Gastroesophageal sphincter (tissue), 4 donors: ENCODE results near the gene G6PD. TPM values are rescaled to one million over a fixed set of nuclear protein-coding genes. Genes with fewer than 3 reads are reported as not detected.
"Not testable (repeated sequence)": the region's sequence is repeated elsewhere in the genome, so short reads cannot be mapped to it uniquely, and the experiment has no call there.

Experiments
- ATAC-seq: fragments of 150-250 bp; one replicate; pipeline ENCODE4 v1.9.1; 2016; ENCODE audit warnings: mild to moderate bottlenecking, moderate library complexity
- H3K27ac ChIP-seq, 4 donors: fragments of 200-600 bp; sonication (generic) in 3 of 4; 1 replicate in 3 of 4; 2 replicates in 1 of 4; pipeline ENCODE4 v1.5.1; 2016 to 2019
- H3K27me3 ChIP-seq: fragments of 200-600 bp; sonication (generic); one replicate; pipeline ENCODE4 v1.5.1; 2019
- H3K36me3 ChIP-seq, 2 donors: fragments of 200-600 bp; sonication (generic); one replicate each; pipeline ENCODE4 v1.5.1; 2019; ENCODE audit warnings: control low read depth in 1 of 2
- H3K4me1 ChIP-seq, 3 donors: fragments of 200-600 bp; sonication (generic); 1 replicate in 2 of 3; 2 replicates in 1 of 3; pipeline ENCODE4 v1.5.1; 2016 to 2019; ENCODE audit warnings: control low read depth in 2 of 3
- H3K4me3 ChIP-seq, 2 donors: fragments of 200-600 bp; sonication (generic); one replicate each; pipeline ENCODE4 v1.5.1; 2019; ENCODE audit warnings: mild to moderate bottlenecking in 1 of 2, moderate library complexity in 1 of 2
- H3K9me3 ChIP-seq, 3 donors: fragments of 200-600 bp; sonication (generic); one replicate each; pipeline ENCODE4 v1.5.1; 2017 to 2019; ENCODE audit warnings: control low read depth in 2 of 3
- CTCF ChIP-seq, 4 experiments: fragments of 200-600 bp in 2 of 4; fragments of 450-650 bp in 2 of 4; sonication (generic) in 1 of 4; IDR thresholded peaks; one replicate each; pipeline ENCODE4 v1.5.1; 2017 to 2019; ENCODE audit warnings: antibody characterized with exemption in 4 of 4, mild to moderate bottlenecking in 2 of 4, moderate library complexity in 2 of 4
- EP300 ChIP-seq: sonication (generic); formaldehyde crosslinking; IDR thresholded peaks from one replicate; pipeline ENCODE4 v1.6.1; 2017; ENCODE audit warnings: antibody characterized with exemption, mild to moderate bottlenecking
- POLR2A ChIP-seq, 2 donors: fragments of 450-650 bp; IDR thresholded peaks; one replicate each; pipeline ENCODE4 v1.6.1; 2017; ENCODE audit warnings: antibody characterized with exemption in 2 of 2, mild to moderate bottlenecking in 2 of 2, moderate library complexity in 1 of 2
- POLR2AphosphoS5 ChIP-seq: sonication (generic); formaldehyde crosslinking; IDR thresholded peaks from one replicate; pipeline ENCODE4 v1.6.1; 2017; ENCODE audit warnings: antibody characterized with exemption
- WGBS, 2 donors: methylation state at CpG; one replicate each; pipeline ENCODE4 v1.1.5; 2018; ENCODE audit warnings: low coverage in 1 of 2; 5-methylcytosine and 5-hydroxymethylcytosine counted together
- total RNA-seq, 4 donors: library from RNA; depleted of rRNA; stranded (reverse); fragments of >200 nt; gene quantifications; one replicate each; pipeline ENCODE4 v1.1.0, GENCODE V29; 2016

Gene G6PD
- 10 to 100 TPM; 15.9 to 26.0 (median 22.1) TPM for total RNA-seq

- H3K4me1 ChIP-seq: peaks cover 0 to 49% (median 3%) of the 10 kb centered on the region in 3 donors
Measured at GRCh38 chrX:154546354-154547244, at the start of gene G6PD. G6PD (minus strand) TSS chrX:154546846; CDS start chrX:154546155, 691 bp downstream.

GRCh38 chrX:154595559-154596249 lies 49.1 kb upstream of the G6PD start:
- Histone ChIP-seq H3K4me1 (no peaks in the 10 kb centered on the region), H3K9me3 (no peaks in the 10 kb centered on the region), H3K27me3 (no peaks in the 10 kb centered on the region), H3K4me3 (no peak overlapping the region), H3K27ac (no peak overlapping the region), H3K36me3 (no peaks in the 10 kb centered on the region)
- WGBS, 2 donors: 67% methylated on average over 2 of the region's 2 CpGs; no CpG with 5 or more reads in 1 of the 2 donors
- no peak for TF ChIP-seq EP300
- TF ChIP-seq POLR2A (IDR thresholded peaks at IDR 0.05): no peak
- TF ChIP-seq CTCF (IDR thresholded peaks at IDR 0.05): no peak
- no peak for TF ChIP-seq POLR2AphosphoS5
- no peak for ATAC-seq

More at GRCh38 chrX:154546354-154547244, at the start of gene G6PD:
- peak within 1 kb of the TSS; percentile 69 to 70 for H3K4me3 ChIP-seq
- WGBS, 2 donors: 44% methylated on average over 5 of the region's 92 CpGs; no CpG with 5 or more reads in 1 of the 2 donors
- no peaks in the 10 kb centered on the region for H3K27me3 ChIP-seq
- peak; percentile 79 for ATAC-seq
- no peaks in the 10 kb centered on the region for H3K36me3 ChIP-seq
- peak in 3 of 4 experiments; percentile 20 to 35 (median 30) for TF ChIP-seq CTCF (IDR thresholded peaks at IDR 0.05)
- TF ChIP-seq POLR2AphosphoS5: no peak
- TF ChIP-seq EP300: no peak
- TF ChIP-seq POLR2A (IDR thresholded peaks at IDR 0.05): peak in 1 of 2 donors; percentile 22
- H3K27ac ChIP-seq: peak within 1 kb of the TSS; percentile 76 to 90 (median 88)
- no peaks in the 10 kb centered on the region for H3K9me3 ChIP-seq

DNA sequence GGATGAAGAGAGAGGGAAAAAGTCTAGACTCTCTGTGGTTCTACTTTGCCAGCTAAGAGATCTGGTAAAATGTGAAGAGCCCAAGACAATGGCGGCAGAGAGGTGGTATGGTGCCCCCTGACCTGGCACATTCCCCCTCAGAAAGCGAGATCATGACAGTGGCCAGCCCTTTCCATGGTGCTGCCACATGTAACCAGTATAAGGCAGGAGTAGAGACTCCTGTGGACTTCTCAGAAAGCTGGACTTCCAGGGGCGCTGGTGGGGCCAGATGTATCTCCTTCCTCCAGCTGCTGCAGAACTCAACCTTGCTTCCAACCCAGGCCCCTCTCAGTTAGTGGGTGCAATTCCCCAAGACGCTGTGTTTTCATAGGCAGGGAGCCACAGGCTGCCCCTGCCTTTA lies 47.8 kb upstream of the G6PD start:
- Histone ChIP-seq H3K9me3 (no peaks in the 10 kb centered on the region), H3K27me3 (no peaks in the 10 kb centered on the region), H3K36me3 (no peaks in the 10 kb centered on the region), H3K27ac (no peak overlapping the region), H3K4me1 (no peaks in the 10 kb centered on the region), H3K4me3 (no peak overlapping the region)
- WGBS, 2 donors: 50 to 100% methylated on average over 1 of the region's 4 CpGs
- no peak for ATAC-seq
- TF ChIP-seq POLR2A (IDR thresholded peaks at IDR 0.05) (no peak), POLR2AphosphoS5 (no peak), CTCF (IDR thresholded peaks at IDR 0.05) (no peak), EP300 (no peak)

DNA sequence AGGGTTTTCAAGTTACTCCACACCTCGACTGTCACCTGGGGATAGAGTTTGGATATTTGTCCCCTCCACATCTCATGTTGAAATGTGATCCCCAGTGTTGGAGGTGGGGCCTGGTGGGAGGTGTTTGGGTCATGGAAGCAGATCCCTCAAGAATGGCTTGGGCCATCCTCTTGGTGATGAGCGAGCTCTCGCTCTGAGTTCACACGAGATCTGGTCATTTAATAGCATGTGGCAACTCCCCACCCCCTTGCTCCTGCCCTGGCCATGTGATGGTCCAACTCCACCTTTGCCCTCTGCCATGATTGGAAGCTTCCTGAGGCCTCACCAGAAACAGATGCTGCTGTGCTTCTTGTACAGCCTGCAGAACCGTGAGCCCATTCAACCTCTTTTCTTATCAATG lies 46.6 kb upstream of the G6PD start:
- H3K4me3 ChIP-seq: no peak overlapping the region
- no peaks in the 10 kb centered on the region for H3K9me3 ChIP-seq
- 97% methylated on average over 5 of the region's 5 CpGs; no CpG with 5 or more reads in 1 of the 2 donors for WGBS, 2 donors

GRCh38 chrX:154592505-154592904 lies 45.9 kb upstream of the G6PD start:
- Histone ChIP-seq H3K27me3 (no peaks in the 10 kb centered on the region), H3K9me3 (no peaks in the 10 kb centered on the region), H3K27ac (no peak overlapping the region), H3K36me3 (no peaks in the 10 kb centered on the region), H3K4me3 (no peak overlapping the region), H3K4me1 (no peaks in the 10 kb centered on the region)
- WGBS, 2 donors: 71% methylated on average over 4 of the region's 5 CpGs; no CpG with 5 or more reads in 1 of the 2 donors
- TF ChIP-seq POLR2A (IDR thresholded peaks at IDR 0.05) (no peak), EP300 (no peak), POLR2AphosphoS5 (no peak)
- no peak for ATAC-seq

More for the DNA sequence above, 46.6 kb upstream of the G6PD start:
- TF ChIP-seq EP300 (no peak), POLR2AphosphoS5 (no peak), POLR2A (IDR thresholded peaks at IDR 0.05) (no peak)
- Histone ChIP-seq H3K27ac (no peak overlapping the region), H3K4me1 (no peaks in the 10 kb centered on the region), H3K27me3 (no peaks in the 10 kb centered on the region), H3K36me3 (no peaks in the 10 kb centered on the region)
- ATAC-seq: no peak

GRCh38 chrX:154590415-154590814 lies 43.8 kb upstream of the G6PD start:
- no CpG with 5 or more reads among the region's 13 CpGs for WGBS, 2 donors
- not testable (repeated sequence) for H3K9me3 ChIP-seq, H3K27ac ChIP-seq, ATAC-seq, H3K36me3 ChIP-seq, H3K27me3 ChIP-seq, H3K4me3 ChIP-seq, H3K4me1 ChIP-seq

DNA sequence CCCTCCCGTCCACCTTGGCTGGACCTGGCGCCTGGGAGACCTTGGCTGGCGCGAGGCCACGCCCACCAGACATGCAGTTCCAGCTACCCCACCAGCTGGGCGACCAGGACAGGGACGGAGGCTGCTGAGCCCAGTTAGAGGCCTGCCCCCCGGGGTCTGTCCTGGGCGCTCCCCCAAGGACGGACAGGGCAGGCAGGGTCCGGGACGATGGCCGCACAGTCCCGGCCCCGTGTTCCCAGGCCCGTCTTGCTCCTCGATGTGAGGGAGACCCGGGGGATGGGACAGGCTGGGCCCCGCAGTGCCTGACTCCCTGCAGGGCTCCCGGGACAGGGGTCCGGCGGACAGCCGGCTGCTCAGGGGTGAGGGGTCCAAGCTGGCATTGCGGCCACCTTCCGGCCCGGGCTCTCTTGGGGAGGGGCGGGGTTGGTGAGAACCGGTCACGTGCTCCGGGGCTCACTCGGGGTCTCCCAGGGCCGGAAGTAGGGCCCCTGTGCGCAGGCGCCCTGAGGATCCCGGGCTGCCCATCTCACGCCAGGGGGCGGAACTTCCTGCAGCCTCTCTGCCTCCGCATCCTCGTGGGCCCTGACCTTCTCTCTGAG lies 38.0 kb upstream of the G6PD start, which contains the start of gene CTAG1A:
CTAG1A (plus strand) TSS at position 549 of the 599 bp plus-strand sequence. CDS start 74 bp downstream, outside the sequence.
- WGBS, 2 donors: no CpG with 5 or more reads among the region's 39 CpGs
- not testable (repeated sequence) for H3K36me3 ChIP-seq, H3K9me3 ChIP-seq, H3K27me3 ChIP-seq, H3K4me1 ChIP-seq, H3K27ac ChIP-seq, H3K4me3 ChIP-seq
- peak; percentile 17 for ATAC-seq

DNA sequence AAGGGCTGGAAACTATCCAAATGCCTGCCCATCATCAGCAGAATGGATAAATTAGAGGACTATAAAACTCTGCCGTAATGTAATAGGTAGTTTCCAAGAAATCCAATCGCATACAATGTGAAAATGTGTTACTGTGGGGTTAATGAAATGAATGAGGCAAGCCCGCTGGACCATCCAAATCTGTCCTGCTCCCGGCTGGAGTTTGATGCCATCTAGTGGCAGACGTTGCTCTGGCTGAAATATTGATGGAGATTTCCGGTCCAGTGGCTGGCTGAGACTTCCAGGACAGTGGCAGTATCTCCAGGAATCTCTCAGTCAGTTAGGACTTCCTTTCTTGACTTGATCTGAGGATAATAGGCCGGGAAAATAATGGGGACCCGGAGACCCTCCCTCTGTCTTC lies 36.3 kb upstream of the G6PD start:
- WGBS, 2 donors: no CpG with 5 or more reads among the region's 8 CpGs
- ATAC-seq: peak; percentile 46
- H3K27me3 ChIP-seq: not testable (repeated sequence)

DNA sequence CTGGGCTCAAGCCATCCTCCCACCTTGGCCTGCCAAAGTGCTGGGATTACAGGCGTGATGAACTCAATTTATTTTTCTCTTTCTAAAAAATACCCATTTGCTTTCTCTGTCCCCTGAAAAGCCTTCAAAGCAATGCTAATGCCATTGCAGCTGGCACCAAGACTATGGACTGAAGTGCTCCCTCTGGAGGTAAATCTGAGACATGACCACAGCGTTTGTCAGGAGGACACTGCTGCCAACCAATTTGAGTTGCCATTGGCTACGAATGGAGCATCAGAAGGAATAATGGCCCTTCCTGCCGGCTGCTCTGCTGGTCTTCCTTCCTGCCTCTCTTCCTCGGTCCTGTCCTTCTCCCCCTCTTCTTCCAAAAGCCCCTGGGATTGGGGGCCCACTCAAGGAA lies 28.4 kb upstream of the G6PD start:
- not testable (repeated sequence) for H3K4me3 ChIP-seq, H3K27me3 ChIP-seq, H3K4me1 ChIP-seq, H3K36me3 ChIP-seq, H3K9me3 ChIP-seq, H3K27ac ChIP-seq
- WGBS, 2 donors: no CpG with 5 or more reads among the region's 5 CpGs
- ATAC-seq: peak; percentile 57

More for the DNA sequence above, 36.3 kb upstream of the G6PD start:
- H3K4me3 ChIP-seq, H3K9me3 ChIP-seq, H3K36me3 ChIP-seq, H3K4me1 ChIP-seq, H3K27ac ChIP-seq: not testable (repeated sequence)
